SU-DHL-6 (cell line): ENCODE results near the gene MARCHF3.

ENCODE experiments used
- H2AFZ ChIP-seq: fragments of 200-600 bp; sonication (generic); 2 replicates; pipeline ENCODE4 v1.6.1; 2014; ENCODE audit warnings: low read depth, mild to moderate bottlenecking, moderate library complexity, mixed read lengths, antibody characterized with exemption, low read length; ENCODE audit not compliant: severe bottlenecking
- H3F3A ChIP-seq: fragments of 200-600 bp; shearing (Covaris generic); 2 replicates; pipeline ENCODE4 v1.6.0; 2016; ENCODE audit warnings: antibody characterized with exemption, mild to moderate bottlenecking; ENCODE audit not compliant: insufficient read depth
- H3K27ac ChIP-seq: fragments of 200-600 bp; sonication (generic); 2 replicates; pipeline ENCODE4 v1.5.1; 2016; ENCODE audit warnings: low read depth, mild to moderate bottlenecking, low read length, moderate library complexity, mixed read lengths
- H3K27me3 ChIP-seq: fragments of 200-600 bp; sonication (generic), shearing (Covaris generic); 2 replicates; pipeline ENCODE4 v1.6.0; 2014; ENCODE audit warnings: mild to moderate bottlenecking, low read length
- H3K36me3 ChIP-seq: fragments of 200-600 bp; sonication (generic); 2 replicates; pipeline ENCODE4 v1.6.1; 2014; ENCODE audit warnings: mild to moderate bottlenecking, low read length, mixed read lengths
- H3K4me2 ChIP-seq: fragments of 300-600, 200-600 bp; shearing (Covaris generic), sonication (generic); 2 replicates; pipeline ENCODE4 v1.6.0; 2014; ENCODE audit warnings: low read length, low read depth, mild to moderate bottlenecking; ENCODE audit not compliant: poor library complexity, severe bottlenecking
- H3K4me3 ChIP-seq: fragments of 200-600 bp; sonication (generic); 2 replicates; pipeline ENCODE4 v1.5.1; 2014; ENCODE audit warnings: antibody characterized with exemption, low read length, mild to moderate bottlenecking, mixed read lengths; ENCODE audit not compliant: insufficient read depth, poor library complexity, severe bottlenecking
- H3K79me2 ChIP-seq: fragments of 200-600 bp; sonication (generic); 2 replicates; pipeline ENCODE4 v1.6.1; 2014; ENCODE audit warnings: mild to moderate bottlenecking, low read length, moderate library complexity; ENCODE audit not compliant: insufficient read depth
- H3K9ac ChIP-seq: fragments of 200-600 bp; sonication (generic); 2 replicates; pipeline ENCODE4 v1.7.0; 2014; ENCODE audit warnings: mild to moderate bottlenecking, low read length
- H3K9me2 ChIP-seq: fragments of 200-600 bp; sonication (generic); replicated peaks from 2 replicates; pipeline ENCODE4 v1.6.1; 2014; ENCODE audit warnings: low read length; ENCODE audit not compliant: insufficient read depth
- H3K9me3 ChIP-seq: fragments of 200-600 bp; sonication (generic); 2 replicates; pipeline ENCODE4 v1.6.1; 2014; ENCODE audit warnings: low read length, mixed read lengths; ENCODE audit not compliant: insufficient read depth
- H4K20me1 ChIP-seq: fragments of 200-600 bp; sonication (generic); 2 replicates; pipeline ENCODE4 v1.6.1; 2014; ENCODE audit warnings: low read depth, mild to moderate bottlenecking, antibody characterized with exemption, low read length, moderate library complexity, mixed read lengths
- EZH2phosphoT487 ChIP-seq: fragments of 200-600 bp; sonication (generic), shearing (Covaris generic); conservative IDR thresholded peaks from 2 replicates; pipeline ENCODE4 v1.6.1; 2018; ENCODE audit warnings: mild to moderate bottlenecking, antibody characterized with exemption, low read length, moderate library complexity, mixed read lengths
- TF ChIP-seq, protein P1 (sequence below): fragments of 200-600 bp; sonication (generic); IDR thresholded peaks from one replicate; pipeline ENCODE4 v1.5.1; 2017; ENCODE audit warnings: antibody characterized with exemption, mild to moderate bottlenecking, low read length, moderate library complexity; ENCODE audit not compliant: insufficient read depth, poor library complexity, severe bottlenecking

MARCHF3 gene

DNA sequence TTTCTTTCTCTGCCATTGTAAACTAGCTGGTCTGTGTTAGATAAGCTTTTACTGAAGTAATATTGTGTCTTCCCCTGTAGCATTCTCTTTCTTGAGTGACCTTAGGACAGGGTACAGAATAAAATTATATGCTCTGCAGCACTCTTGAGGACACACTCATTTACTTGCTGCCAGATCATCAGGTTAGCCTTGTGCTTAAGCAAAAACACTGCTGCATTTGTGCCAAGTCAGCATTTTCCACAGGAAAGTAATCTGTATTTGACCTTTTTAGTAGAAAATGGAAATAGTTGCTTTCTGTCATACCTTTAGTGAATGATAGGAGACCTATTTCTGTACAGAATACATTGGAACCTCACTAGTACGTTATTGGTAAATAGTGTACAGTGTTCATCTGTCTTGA lies 199.2 kb downstream of the MARCHF3 start:
- H3K36me3 ChIP-seq, result peaks cover 75% of the 10 kb centered on the region
- H3K79me2 ChIP-seq, result peaks cover 35% of the 10 kb centered on the region
- no peak overlapping the region for H3K4me3 ChIP-seq

DNA sequence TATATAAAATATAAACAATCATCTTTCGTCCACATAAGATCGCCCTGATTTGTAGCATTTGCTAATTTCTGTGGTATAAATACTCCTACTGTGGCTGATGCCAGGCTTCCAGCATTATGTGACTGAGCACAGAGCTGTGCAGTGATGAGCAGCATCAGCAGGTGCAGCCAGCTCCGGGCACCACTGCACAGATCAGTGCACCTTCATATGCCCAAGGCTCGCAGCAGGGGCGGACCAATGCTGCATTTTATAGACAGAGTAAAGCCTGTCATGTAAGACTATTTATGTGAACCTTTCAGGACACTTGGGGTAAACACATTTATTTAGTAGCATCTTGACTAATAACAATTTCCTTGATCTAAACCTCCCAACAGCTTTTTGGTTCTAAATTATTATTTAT lies 200.3 kb downstream of the MARCHF3 start:
- H3K4me3 ChIP-seq, result no peak overlapping the region
- H3K4me2 ChIP-seq, result no peak overlapping the region
- H4K20me1 ChIP-seq, result peaks cover 13% of the 10 kb centered on the region
- no peak overlapping the region for H3K9ac ChIP-seq
- no peaks in the 10 kb centered on the region for H3K9me2 ChIP-seq
- no peak overlapping the region for H2AFZ ChIP-seq
- TF ChIP-seq, protein P1, sequence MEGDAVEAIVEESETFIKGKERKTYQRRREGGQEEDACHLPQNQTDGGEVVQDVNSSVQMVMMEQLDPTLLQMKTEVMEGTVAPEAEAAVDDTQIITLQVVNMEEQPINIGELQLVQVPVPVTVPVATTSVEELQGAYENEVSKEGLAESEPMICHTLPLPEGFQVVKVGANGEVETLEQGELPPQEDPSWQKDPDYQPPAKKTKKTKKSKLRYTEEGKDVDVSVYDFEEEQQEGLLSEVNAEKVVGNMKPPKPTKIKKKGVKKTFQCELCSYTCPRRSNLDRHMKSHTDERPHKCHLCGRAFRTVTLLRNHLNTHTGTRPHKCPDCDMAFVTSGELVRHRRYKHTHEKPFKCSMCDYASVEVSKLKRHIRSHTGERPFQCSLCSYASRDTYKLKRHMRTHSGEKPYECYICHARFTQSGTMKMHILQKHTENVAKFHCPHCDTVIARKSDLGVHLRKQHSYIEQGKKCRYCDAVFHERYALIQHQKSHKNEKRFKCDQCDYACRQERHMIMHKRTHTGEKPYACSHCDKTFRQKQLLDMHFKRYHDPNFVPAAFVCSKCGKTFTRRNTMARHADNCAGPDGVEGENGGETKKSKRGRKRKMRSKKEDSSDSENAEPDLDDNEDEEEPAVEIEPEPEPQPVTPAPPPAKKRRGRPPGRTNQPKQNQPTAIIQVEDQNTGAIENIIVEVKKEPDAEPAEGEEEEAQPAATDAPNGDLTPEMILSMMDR, result no peak
- no peak for TF ChIP-seq EZH2phosphoT487
- H3K27me3 ChIP-seq, result no peaks in the 10 kb centered on the region
- peaks cover 80% of the 10 kb centered on the region for H3K36me3 ChIP-seq
- H3F3A ChIP-seq, result peaks cover 15% of the 10 kb centered on the region
- H3K79me2 ChIP-seq, result peaks cover 42% of the 10 kb centered on the region
- H3K9me3 ChIP-seq, result no peaks in the 10 kb centered on the region
- no peak overlapping the region for H3K27ac ChIP-seq

More for the DNA sequence above, 199.2 kb downstream of the MARCHF3 start:
- Histone ChIP-seq H4K20me1 (peaks cover 14% of the 10 kb centered on the region), H3K4me2 (no peak overlapping the region), H3K9me3 (no peaks in the 10 kb centered on the region), H3K27me3 (no peaks in the 10 kb centered on the region), H3F3A (peaks cover 19% of the 10 kb centered on the region), H3K27ac (no peak overlapping the region), H3K9ac (no peak overlapping the region), H3K9me2 (no peaks in the 10 kb centered on the region), H2AFZ (no peak overlapping the region)
- no peak for TF ChIP-seq EZH2phosphoT487
- TF ChIP-seq, protein P1, result no peak

DNA sequence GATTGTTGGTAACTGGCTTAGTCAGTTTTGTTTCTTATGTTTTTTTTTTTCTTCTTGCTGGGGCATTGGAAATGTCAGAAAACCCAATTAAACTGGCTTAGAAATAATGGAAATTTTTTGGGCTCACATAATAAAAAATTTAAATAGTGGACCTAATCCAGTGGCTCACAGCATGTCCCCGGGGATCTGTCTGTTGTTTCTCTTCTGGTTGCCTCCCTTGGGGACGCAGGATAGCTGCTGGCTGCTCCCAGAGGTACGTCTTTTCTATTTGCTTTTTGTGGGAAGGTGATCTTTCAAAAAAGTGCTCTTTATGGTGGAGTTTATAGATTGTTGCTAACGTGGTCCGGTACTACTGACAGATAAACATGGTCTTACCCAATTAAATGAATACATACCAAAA lies 201.3 kb downstream of the MARCHF3 start:
- H2AFZ ChIP-seq, result no peak overlapping the region
- TF ChIP-seq EZH2phosphoT487, result no peak
- TF ChIP-seq, protein P1, result no peak
- H3K27ac ChIP-seq, result no peak overlapping the region
- H3K9ac ChIP-seq, result no peak overlapping the region
- no peak overlapping the region for H3K4me2 ChIP-seq
- peaks cover 18% of the 10 kb centered on the region for H3F3A ChIP-seq
- H3K9me3 ChIP-seq, result no peaks in the 10 kb centered on the region
- peaks cover 13% of the 10 kb centered on the region for H4K20me1 ChIP-seq
- H3K9me2 ChIP-seq, result no peaks in the 10 kb centered on the region
- H3K27me3 ChIP-seq, result no peaks in the 10 kb centered on the region
- H3K36me3 ChIP-seq, result peaks cover 82% of the 10 kb centered on the region
- H3K4me3 ChIP-seq, result no peak overlapping the region
- peaks cover 48% of the 10 kb centered on the region for H3K79me2 ChIP-seq
